Cardiac septum (tissue), 1 donor: Measurements from ENCODE around the gene PAFAH1B1. TPM values are rescaled to one million over a fixed set of nuclear protein-coding genes. Genes with fewer than 3 reads are reported as not detected.

Experiments used
- microRNA-seq: library from miRNA; unstranded; fragments of <30 nt; microRNA quantifications from one replicate; pipeline ENCODE4 v1.2.0, GENCODE V29; 2020
- total RNA-seq: library from RNA; stranded (reverse); fragmentation: NEBNext Ultra II Directional; extraction: Animal tissue kit (Norgen Biotek cat#: 25700); gene quantifications from one replicate; pipeline ENCODE4 v1.2.1, GENCODE V29; 2021
- donor health status: DM: no; HTN: no; CAD: no.

The PAFAH1B1 gene
- total RNA-seq, 1 donor from 2014 or later = 142 TPM

Small RNAs within 50 kb of the gene (microRNA-seq; reads per million reads assigned to microRNA genes)
- gene MIR6776 = not detected

Other genes with a start within 250 kb of the PAFAH1B1 start
- 12.9 TPM for gene MNT, start 192.6 kb upstream of the PAFAH1B1 start, total RNA-seq
- gene METTL16, start 81.8 kb upstream of the PAFAH1B1 start, total RNA-seq = 25.8 TPM
- gene CLUH, start 118.1 kb downstream of the PAFAH1B1 start, total RNA-seq = 143 TPM
- gene CCDC92B, start 156.0 kb downstream of the PAFAH1B1 start, total RNA-seq = 0.13 TPM
- 31.2 TPM for gene RAP1GAP2, start 202.8 kb downstream of the PAFAH1B1 start, total RNA-seq